B cell (primary cell): ENCODE data around the gene ENC1. TPM values are rescaled to one million over a fixed set of nuclear protein-coding genes. Genes with fewer than 3 reads are reported as not detected.

Experiments
- ATAC-seq: fragments of 200-7000 bp; cut with Tn5 transposase; one replicate; pipeline ENCODE4 v1.10.0; 2021; ENCODE audit warnings: low read depth, mild to moderate bottlenecking, moderate number of reproducible peaks, moderate library complexity
- CTCF ChIA-PET: fragments of 350-600 bp; sonication (Branson Sonifier 250); formaldehyde crosslinking; loops from one replicate; lab custom pipeline; 2021; ENCODE audit warnings: antibody characterized with exemption, inconsistent platforms; lab: Charles Lee
- POLR2A ChIA-PET: fragments of 350-600 bp; sonication (Branson Sonifier 250); formaldehyde crosslinking; loops from one replicate; lab custom pipeline; 2021; ENCODE audit warnings: antibody characterized with exemption; lab: Charles Lee
- DNase-seq: peaks from one replicate; pipeline ENCODE4 v3.0.0; 2013
- H2AFZ ChIP-seq: 2 replicates; pipeline ENCODE4 v1.6.1; 2012; ENCODE audit warnings: mild to moderate bottlenecking, low read depth, low read length; ENCODE audit not compliant: insufficient read depth, poor library complexity, severe bottlenecking
- H3K27ac ChIP-seq, 2 donors: 1 replicate in 1 of 2; 2 replicates in 1 of 2; pipeline ENCODE4 v1.5.1; 2012 to 2013; ENCODE audit warnings: low read length in 2 of 2, mild to moderate bottlenecking in 2 of 2, moderate library complexity in 1 of 2
- H3K27me3 ChIP-seq, 4 experiments: fragments of 200-600 bp in 1 of 4; sonication (generic) in 1 of 4; replicated peaks in 1 of 4; 1 replicate in 2 of 4; 2 replicates in 2 of 4; pipeline versions ENCODE4 v1.6.1 to v1.7.0; 2013 to 2016; ENCODE audit warnings: low read length in 3 of 4, mild to moderate bottlenecking in 2 of 4, mixed read lengths in 1 of 4, moderate library complexity in 1 of 4; ENCODE audit not compliant: insufficient read depth in 4 of 4, control insufficient read depth in 3 of 4; ENCODE audit errors: control extremely low read depth in 1 of 4
- H3K36me3 ChIP-seq, 2 experiments: replicated peaks in 1 of 2; 1 replicate in 1 of 2; 2 replicates in 1 of 2; pipeline versions ENCODE4 v1.6.1 to v1.7.1; 2013; ENCODE audit warnings: low read length in 1 of 2; ENCODE audit not compliant: insufficient read depth in 2 of 2, control insufficient read depth in 1 of 2; ENCODE audit errors: control extremely low read depth in 1 of 2, extremely low read depth in 1 of 2
- H3K4me1 ChIP-seq, 2 donors: fragments of 200-600 bp in 1 of 2; sonication (generic) in 1 of 2; 1 replicate in 1 of 2; 2 replicates in 1 of 2; pipeline versions ENCODE4 v1.5.1 to v1.6.1; 2013 to 2017; ENCODE audit warnings: low read length in 2 of 2; ENCODE audit not compliant: control insufficient read depth in 2 of 2, insufficient read depth in 2 of 2
- H3K4me2 ChIP-seq: replicated peaks from 2 replicates; pipeline ENCODE3; 2012; ENCODE audit warnings: mild to moderate bottlenecking, low read depth, low read length; ENCODE audit not compliant: poor library complexity, severe bottlenecking
- H3K4me3 ChIP-seq, 5 experiments: fragments of 200-600 bp in 1 of 5; sonication (generic) in 1 of 5; 1 replicate in 3 of 5; 2 replicates in 2 of 5; pipeline versions ENCODE4 v1.5.1 to v1.7.0; 2011 to 2016; ENCODE audit warnings: low read length in 4 of 5, mild to moderate bottlenecking in 4 of 5, low read depth in 2 of 5, control low read depth in 1 of 5, moderate library complexity in 1 of 5; ENCODE audit not compliant: insufficient read depth in 1 of 5; ENCODE audit errors: control extremely low read depth in 1 of 5, extremely low read depth in 1 of 5
- H3K79me2 ChIP-seq: fragments of 200-600 bp; sonication (generic); one replicate; pipeline ENCODE4 v1.6.0; 2016; ENCODE audit warnings: low read length; ENCODE audit not compliant: control insufficient read depth, insufficient read depth
- H3K9ac ChIP-seq: fragments of 200-600 bp; sonication (generic); 2 replicates; pipeline ENCODE4 v1.6.1; 2017; ENCODE audit warnings: mild to moderate bottlenecking, low read length, moderate library complexity
- H3K9me3 ChIP-seq, 3 donors: one replicate each; pipeline versions ENCODE4 v1.6.1 to v1.7.1; 2013; ENCODE audit warnings: low read length in 2 of 3; ENCODE audit not compliant: control insufficient read depth in 2 of 3, insufficient read depth in 1 of 3; ENCODE audit errors: control extremely low read depth in 1 of 3
- H4K20me1 ChIP-seq: 2 replicates; pipeline ENCODE4 v1.6.0; 2012; ENCODE audit warnings: mild to moderate bottlenecking, low read length; ENCODE audit not compliant: insufficient read depth, control insufficient read depth, poor library complexity, severe bottlenecking
- H3K27ac Mint-ChIP-seq: one replicate; pipeline ENCODE4 v1.8.0; 2021; ENCODE audit warnings: mixed read lengths
- H3K27me3 Mint-ChIP-seq: one replicate; pipeline ENCODE4 v1.8.0; 2021; ENCODE audit warnings: mixed read lengths
- H3K4me1 Mint-ChIP-seq: one replicate; pipeline ENCODE4 v1.8.0; 2021; ENCODE audit warnings: mixed read lengths
- H3K4me3 Mint-ChIP-seq: one replicate; pipeline ENCODE4 v1.8.0; 2021; ENCODE audit warnings: mixed read lengths
- H3K9me3 Mint-ChIP-seq: one replicate; pipeline ENCODE4 v1.8.0; 2022; ENCODE audit warnings: mixed read lengths; ENCODE audit not compliant: insufficient read depth
- EZH2 ChIP-seq: IDR thresholded peaks from 2 replicates; pipeline ENCODE4 v1.6.1; 2012; ENCODE audit warnings: borderline replicate concordance, low read depth, mild to moderate bottlenecking, moderate library complexity, low read length; ENCODE audit not compliant: insufficient read depth, poor library complexity, severe bottlenecking
- WGBS: methylation state at CpG from one replicate; pipeline ENCODE4 v1.1.5; 2013; ENCODE audit warnings: missing lambda C conversion rate; ENCODE audit not compliant: insufficient coverage; 5-methylcytosine and 5-hydroxymethylcytosine counted together
- intact Hi-C: fragments of 100-400 bp; cut with micrococcal nuclease; formaldehyde crosslinking; loops from one replicate; pipeline ENCODE4 v1.10.0; 2022
- polyA plus RNA-seq: library from polyadenylated mRNA; depleted of rRNA; stranded (reverse); fragments of >200 nt; gene quantifications from 2 replicates; pipeline ENCODE4 v1.2.3, GENCODE V29; 2012
- total RNA-seq, 2 donors: library from RNA; stranded (reverse); fragments of 120-200 nt in 1 of 2; gene quantifications; 1 replicate in 1 of 2; 2 replicates in 1 of 2; pipeline versions ENCODE4 v1.2.3 to v1.2.4, GENCODE V29; 2013 to 2022
- TF ChIP-seq, protein P1 (sequence below): fragments of 200-600 bp; IDR thresholded peaks from one replicate; pipeline ENCODE4 v1.8.0; 2022; ENCODE audit warnings: antibody characterized with exemption, mild to moderate bottlenecking

Gene ENC1
- total and polyA plus RNA-seq, 2 donors (not counting 1 experiment from before 2014, with no cell fraction given) = 7.2 to 14.6 TPM

- peak overlapping the region; percentile 4 to 18 for H3K27ac ChIP-seq
- H3K9ac ChIP-seq = peak overlapping the region; percentile 85
- H3K4me3 ChIP-seq = peak overlapping the region; percentile 74 to 88 (median 82)
- Mint-ChIP-seq H3K4me1 (peaks cover 21% of the 10 kb centered on the region), H3K27ac (peak overlapping the region; percentile 64), H3K9me3 (no peaks in the 10 kb centered on the region), H3K4me3 (peak overlapping the region; percentile 87), H3K27me3 (no peaks in the 10 kb centered on the region)
- peaks cover 35% of the 10 kb centered on the region for H3K79me2 ChIP-seq
- peak overlapping the region; percentile 87 for H2AFZ ChIP-seq
- no peaks in the 10 kb centered on the region for H3K9me3 ChIP-seq
- H3K4me2 ChIP-seq = peak overlapping the region; percentile 95
- ATAC-seq (peak; percentile 19), DNase-seq (peak; percentile 67)
- TF ChIP-seq, protein P1, sequence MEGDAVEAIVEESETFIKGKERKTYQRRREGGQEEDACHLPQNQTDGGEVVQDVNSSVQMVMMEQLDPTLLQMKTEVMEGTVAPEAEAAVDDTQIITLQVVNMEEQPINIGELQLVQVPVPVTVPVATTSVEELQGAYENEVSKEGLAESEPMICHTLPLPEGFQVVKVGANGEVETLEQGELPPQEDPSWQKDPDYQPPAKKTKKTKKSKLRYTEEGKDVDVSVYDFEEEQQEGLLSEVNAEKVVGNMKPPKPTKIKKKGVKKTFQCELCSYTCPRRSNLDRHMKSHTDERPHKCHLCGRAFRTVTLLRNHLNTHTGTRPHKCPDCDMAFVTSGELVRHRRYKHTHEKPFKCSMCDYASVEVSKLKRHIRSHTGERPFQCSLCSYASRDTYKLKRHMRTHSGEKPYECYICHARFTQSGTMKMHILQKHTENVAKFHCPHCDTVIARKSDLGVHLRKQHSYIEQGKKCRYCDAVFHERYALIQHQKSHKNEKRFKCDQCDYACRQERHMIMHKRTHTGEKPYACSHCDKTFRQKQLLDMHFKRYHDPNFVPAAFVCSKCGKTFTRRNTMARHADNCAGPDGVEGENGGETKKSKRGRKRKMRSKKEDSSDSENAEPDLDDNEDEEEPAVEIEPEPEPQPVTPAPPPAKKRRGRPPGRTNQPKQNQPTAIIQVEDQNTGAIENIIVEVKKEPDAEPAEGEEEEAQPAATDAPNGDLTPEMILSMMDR = no peak
- TF ChIP-seq EZH2 = no peak
- H3K27me3 ChIP-seq = no peaks in the 10 kb centered on the region
- intact Hi-C loops = loop anchor here (1.0 to 10.0 kb wide), 8 partner anchors 10 to 1824 kb away; partner anchors contain the start of genes ANKRA2, GFM2, HEXB and NSA2
- H4K20me1 ChIP-seq = peaks cover 3% of the 10 kb centered on the region
- WGBS = under 1% methylated on average over 26 of the region's 47 CpGs
- H3K36me3 ChIP-seq = no peaks in the 10 kb centered on the region
- ChIA-PET POLR2A (interaction anchor here (1.4 to 1.6 kb wide), 2 partner anchors 10 to 13 kb away, joined by 4 to 9 read pairs; no protein-coding TSS in a partner anchor), CTCF (interaction anchor here (0.6 to 8.4 kb wide), 18 partner anchors 8 to 738 kb away, joined by 3 to 86 read pairs (median 4); partner anchors contain the start of genes GFM2 and NSA2)
- H3K4me1 ChIP-seq = peaks cover 20 to 32% of the 10 kb centered on the region in 2 donors
These were observed 616 bp upstream of the ENC1 start for GRCh38 chr5:74640954-74641734.
